ENCODE results near the gene AGXT. TPM values are rescaled to one million over a fixed set of nuclear protein-coding genes. Genes with fewer than 3 reads are reported as not detected.
A peak's percentile ranks its signal among the peaks of the same experiment; 100 is the strongest.

AGXT gene
- total RNA-seq, 1 experiment from 2014 or later: not detected

DNA sequence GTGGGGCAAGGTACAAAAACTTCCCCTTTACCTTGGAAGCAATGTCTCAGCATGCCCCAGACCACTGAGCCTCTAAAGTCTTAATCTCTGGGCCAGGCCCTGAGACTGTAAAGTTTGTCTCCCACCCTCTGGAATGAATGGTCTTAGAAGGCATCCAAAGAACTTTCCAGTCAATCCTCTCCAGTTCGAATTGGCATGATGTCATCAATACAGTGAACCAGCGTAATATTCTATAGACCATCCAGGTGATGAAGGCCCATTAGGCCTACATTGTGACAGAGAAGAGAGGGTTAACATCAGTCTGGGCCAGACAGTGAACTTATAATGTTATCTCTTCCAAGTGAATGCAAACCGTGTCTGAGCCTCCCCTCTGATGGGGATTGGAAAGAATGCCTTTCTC, 16.1 kb downstream of the AGXT start:
- DNase-seq (ENCODE audit: low read depth): no peak

GRCh38 chr2:240885566-240885965, 16.9 kb downstream of the AGXT start:
- no peak for DNase-seq (ENCODE audit: low read depth)

GRCh38 chr2:240886023-240886565, 17.5 kb downstream of the AGXT start:
- no peak for DNase-seq (ENCODE audit: low read depth)

DNA sequence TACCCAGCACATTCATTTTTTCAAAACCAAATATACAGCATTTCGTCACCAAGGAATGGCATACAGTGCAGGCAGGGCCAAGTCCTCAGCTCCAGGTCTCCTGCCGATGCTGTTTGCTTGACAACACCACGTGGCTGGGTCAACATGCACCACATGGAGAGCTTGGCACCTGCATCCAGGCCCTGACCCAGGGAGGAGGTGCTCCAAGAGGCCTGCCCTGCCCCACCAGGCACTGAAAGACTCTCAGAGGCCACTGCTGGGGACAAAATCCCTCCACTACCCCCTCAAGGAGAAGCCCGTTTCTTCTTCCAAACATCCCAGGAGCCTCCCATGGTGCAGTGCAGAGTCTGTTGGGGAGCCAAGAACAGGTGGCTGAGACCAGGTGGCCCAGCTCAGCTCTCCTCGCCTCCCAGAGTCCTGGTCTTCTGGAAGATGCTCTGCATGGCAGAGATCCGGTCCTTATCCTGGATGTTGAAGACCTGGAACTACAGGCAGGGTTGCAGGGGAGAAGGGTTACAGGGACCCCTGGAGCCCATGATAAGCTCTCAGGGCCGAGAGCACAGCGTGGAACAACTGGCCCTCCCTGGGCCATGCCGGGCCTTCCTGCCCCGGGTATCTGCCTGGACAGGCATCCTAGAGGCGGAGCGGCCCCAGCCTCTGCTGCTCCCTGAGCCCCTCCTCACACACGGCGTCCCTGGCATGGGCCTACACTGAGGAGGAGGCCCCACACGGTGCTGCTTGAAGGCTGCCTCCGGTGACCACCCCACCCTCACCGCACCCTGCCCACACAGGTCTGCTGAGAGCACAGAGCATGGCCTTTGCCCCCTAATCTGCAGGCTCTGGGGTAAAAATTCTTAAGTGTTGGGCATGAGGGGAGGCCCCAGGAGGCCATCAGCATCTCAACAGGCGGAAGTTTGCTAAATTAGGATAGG, 18.3 kb downstream of the AGXT start:
- no peak for DNase-seq (ENCODE audit: low read depth)

DNA sequence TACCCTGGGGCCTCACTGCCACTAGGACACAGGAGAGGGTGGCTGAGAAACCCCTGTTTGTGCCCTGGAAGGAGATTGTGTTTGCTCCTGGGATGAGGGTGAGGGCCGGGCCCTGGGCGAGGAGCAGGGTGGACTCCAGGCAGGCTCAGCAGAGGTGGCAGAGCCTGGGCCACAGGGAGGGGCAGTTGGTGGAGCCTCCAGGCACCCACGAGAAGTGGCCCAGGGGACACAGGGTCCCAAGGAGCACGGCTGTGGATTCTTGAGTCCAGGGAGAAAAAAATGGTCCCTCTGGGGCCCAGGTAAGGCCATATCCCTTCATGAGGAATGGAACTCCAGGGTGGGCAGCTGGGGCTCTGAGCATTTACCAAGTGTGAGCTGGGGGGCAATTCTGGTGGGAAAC, 19.0 kb downstream of the AGXT start:
- no peak for DNase-seq (ENCODE audit: low read depth)

GRCh38 chr2:240888130-240888889, 19.7 kb downstream of the AGXT start:
- DNase-seq (ENCODE audit: low read depth): no peak

- DNase-seq (ENCODE audit: low read depth): no peak
Observed at GRCh38 chr2:240888890-240889573, 20.4 kb downstream of the AGXT start.

- no peak for DNase-seq (ENCODE audit: low read depth)
Observed at GRCh38 chr2:240889601-240890560, 21.3 kb downstream of the AGXT start.

GRCh38 chr2:240890691-240891090, 22.1 kb downstream of the AGXT start:
- DNase-seq (ENCODE audit: low read depth): no peak

- no peak for DNase-seq (ENCODE audit: low read depth)
Observed at GRCh38 chr2:240891492-240892340, 23.1 kb downstream of the AGXT start.

- DNase-seq (ENCODE audit: low read depth): no peak
Observed at GRCh38 chr2:240892356-240892755, 23.7 kb downstream of the AGXT start.

DNA sequence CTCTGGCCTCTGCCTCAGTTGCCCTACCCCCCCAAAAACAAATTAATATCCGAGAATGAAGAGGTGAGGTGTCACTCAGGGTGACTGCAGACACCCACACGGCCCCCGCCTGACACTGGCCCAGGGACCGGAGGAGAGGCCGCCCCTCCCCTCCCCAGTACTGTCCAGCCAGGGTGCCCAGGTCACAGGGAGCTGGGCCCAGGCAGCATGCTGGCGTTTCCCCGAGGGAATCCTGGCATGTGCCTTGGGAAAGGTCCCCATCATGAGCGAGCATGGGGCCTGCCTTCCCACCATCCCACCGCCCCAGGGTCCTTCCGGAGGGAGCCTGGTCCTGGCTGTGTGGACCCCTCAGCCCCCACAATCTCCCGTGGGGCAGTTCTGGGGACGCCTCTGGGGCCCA, 24.3 kb downstream of the AGXT start:
- DNase-seq (ENCODE audit: low read depth): no peak

DNA sequence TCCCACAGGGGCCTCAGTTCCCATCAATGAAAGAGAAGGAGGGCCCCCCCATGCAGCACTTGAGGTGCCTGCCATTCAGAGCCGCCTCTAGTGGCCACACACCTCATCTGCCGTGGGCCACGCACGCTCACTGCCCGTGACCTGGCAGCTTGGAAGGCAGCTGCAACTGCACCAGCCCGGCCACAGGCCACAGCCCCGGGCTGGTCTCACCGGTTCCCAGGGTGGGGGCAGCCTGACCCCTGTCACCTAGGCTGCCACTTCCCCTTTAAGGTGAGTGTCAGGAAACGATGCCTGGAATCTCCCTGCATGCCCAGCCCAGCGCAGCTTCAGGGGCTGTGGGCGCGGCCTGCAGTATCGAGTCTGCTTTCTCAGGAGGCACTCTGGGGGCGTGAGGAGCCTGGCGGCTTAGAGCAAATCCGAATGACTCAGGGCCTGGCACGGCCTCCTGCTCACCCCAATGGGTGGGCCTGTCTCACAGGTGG, 24.8 kb downstream of the AGXT start:
- DNase-seq (ENCODE audit: low read depth): peak; percentile 53

- DNase-seq (ENCODE audit: low read depth): no peak
Observed at GRCh38 chr2:240894006-240894405, 25.4 kb downstream of the AGXT start.

GRCh38 chr2:240894836-240895558, 26.4 kb downstream of the AGXT start:
- no peak for DNase-seq (ENCODE audit: low read depth)

DNA sequence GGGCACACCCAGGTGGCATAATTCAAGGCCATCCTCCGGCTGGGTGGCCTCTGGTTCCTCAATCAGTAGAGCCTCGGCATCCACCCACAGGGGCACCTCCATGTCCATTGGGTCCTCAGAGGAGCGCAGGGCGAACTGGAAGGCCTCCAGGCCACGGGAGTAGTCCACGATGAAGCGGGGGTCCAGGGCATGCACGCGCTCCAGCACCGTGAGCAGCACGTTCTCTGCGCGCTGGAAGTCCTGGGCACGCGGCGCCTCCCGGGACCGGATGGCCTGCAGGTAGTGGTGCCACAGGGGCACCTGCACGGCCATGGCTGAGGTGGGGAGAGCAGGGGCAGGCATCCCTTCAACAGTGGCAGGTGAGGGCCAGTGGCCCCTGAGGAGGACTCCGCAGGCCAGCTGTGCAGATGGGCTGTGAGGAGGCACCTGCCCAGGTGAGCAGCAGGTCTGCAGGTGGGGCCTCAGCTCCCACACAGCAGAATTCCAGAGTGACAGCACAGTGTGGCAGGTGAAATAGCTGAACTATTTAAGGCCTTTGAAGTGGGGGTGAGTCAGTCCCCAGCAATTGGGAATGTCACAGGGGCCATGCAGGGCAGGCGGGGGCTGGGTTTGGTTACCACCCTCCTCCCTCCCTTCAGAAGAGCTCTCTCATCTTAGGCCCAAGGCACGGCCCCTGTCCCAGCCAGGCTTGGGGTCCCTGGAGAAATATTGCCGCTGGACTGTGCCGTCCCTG, 27.2 kb downstream of the AGXT start, which contains the start of gene MAB21L4:
Gene MAB21L4, minus strand, starts transcription at position 501 of the 733 bp plus-strand sequence. Its CDS starts 159 bp downstream, at position 342.
- DNase-seq (ENCODE audit: low read depth): no peak

DNA sequence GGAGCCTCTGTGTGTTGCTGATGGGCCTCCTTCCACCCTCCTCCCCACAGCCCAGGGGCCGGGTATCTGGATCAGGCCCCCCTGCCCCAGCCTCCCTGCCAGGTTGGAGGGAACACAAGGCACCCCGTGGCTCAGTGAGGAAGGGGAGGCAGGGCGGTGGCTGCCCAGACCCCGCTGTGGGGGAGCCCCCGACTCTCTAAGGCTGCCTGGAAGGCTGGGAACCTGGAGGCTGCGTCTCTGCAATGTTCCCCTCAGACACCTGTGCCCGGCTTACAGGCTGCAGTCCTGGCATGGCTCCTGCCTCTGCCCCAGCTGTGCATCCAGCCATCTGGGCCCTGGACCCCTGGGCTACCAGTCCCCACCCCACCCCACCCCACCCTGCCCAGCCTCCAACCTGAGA, 27.8 kb downstream of the AGXT start:
- no peak for DNase-seq (ENCODE audit: low read depth)
